ENCODE measurements around the gene RAP1A.
A peak's percentile ranks its signal among the peaks of the same experiment; 100 is the strongest.
"Not testable (repeated sequence)": the region's sequence is repeated elsewhere in the genome, so short reads cannot be mapped to it uniquely, and the experiment has no call there.

RAP1A gene

GRCh38 chr1:111621050-111621449 lies 1.5 kb downstream of the RAP1A start:
- Histone ChIP-seq H3K27ac (ENCODE audit: low read depth, low read length) (peak overlapping the region; percentile 84), H3K36me3 (ENCODE audit: control insufficient read depth, insufficient read depth, low read length) (no peaks in the 10 kb centered on the region), H3K9ac (ENCODE audit: low read length) (peak overlapping the region; percentile 66), H3K4me1 (ENCODE audit: control insufficient read depth, insufficient read depth, low read length) (peaks cover 21% of the 10 kb centered on the region), H3K4me3 (ENCODE audit: low read length) (peak overlapping the region; percentile 96), H3K27me3 (ENCODE audit: control insufficient read depth, insufficient read depth, low read length) (no peaks in the 10 kb centered on the region)

- Histone ChIP-seq H3K9ac (ENCODE audit: low read length) (no peak overlapping the region), H3K36me3 (ENCODE audit: control insufficient read depth, insufficient read depth, low read length) (no peaks in the 10 kb centered on the region), H3K27me3 (ENCODE audit: control insufficient read depth, insufficient read depth, low read length) (no peaks in the 10 kb centered on the region), H3K27ac (ENCODE audit: low read depth, low read length) (peak overlapping the region; percentile 84), H3K4me3 (ENCODE audit: low read length) (peak overlapping the region; percentile 3), H3K4me1 (ENCODE audit: control insufficient read depth, insufficient read depth, low read length) (peaks cover 25% of the 10 kb centered on the region)
Observed at GRCh38 chr1:111622166-111622565, 2.6 kb downstream of the RAP1A start.

- Histone ChIP-seq H3K27ac (ENCODE audit: low read depth, low read length) (no peak overlapping the region), H3K36me3 (ENCODE audit: control insufficient read depth, insufficient read depth, low read length) (no peaks in the 10 kb centered on the region), H3K27me3 (ENCODE audit: control insufficient read depth, insufficient read depth, low read length) (no peaks in the 10 kb centered on the region), H3K9ac (ENCODE audit: low read length) (no peak overlapping the region), H3K4me3 (ENCODE audit: low read length) (no peak overlapping the region), H3K4me1 (ENCODE audit: control insufficient read depth, insufficient read depth, low read length) (peaks cover 30% of the 10 kb centered on the region)
Observed at GRCh38 chr1:111624382-111624781, 4.8 kb downstream of the RAP1A start.

GRCh38 chr1:111625276-111625675 lies 5.7 kb downstream of the RAP1A start:
- no peaks in the 10 kb centered on the region for H3K27me3 ChIP-seq (ENCODE audit: control insufficient read depth, insufficient read depth, low read length)
- H3K36me3 ChIP-seq (ENCODE audit: control insufficient read depth, insufficient read depth, low read length) = no peaks in the 10 kb centered on the region
- H3K4me1 ChIP-seq (ENCODE audit: control insufficient read depth, insufficient read depth, low read length) = peaks cover 30% of the 10 kb centered on the region
- H3K4me3 ChIP-seq (ENCODE audit: low read length) = no peak overlapping the region
- H3K9ac ChIP-seq (ENCODE audit: low read length) = no peak overlapping the region
- H3K27ac ChIP-seq (ENCODE audit: low read depth, low read length) = no peak overlapping the region

GRCh38 chr1:111628153-111628552 lies 8.6 kb downstream of the RAP1A start:
- peak overlapping the region; percentile 4 for H3K27ac ChIP-seq (ENCODE audit: low read depth, low read length)
- peaks cover 26% of the 10 kb centered on the region for H3K4me1 ChIP-seq (ENCODE audit: control insufficient read depth, insufficient read depth, low read length)
- H3K36me3 ChIP-seq (ENCODE audit: control insufficient read depth, insufficient read depth, low read length) = no peaks in the 10 kb centered on the region
- H3K9ac ChIP-seq (ENCODE audit: low read length) = no peak overlapping the region
- H3K4me3 ChIP-seq (ENCODE audit: low read length) = no peak overlapping the region
- no peaks in the 10 kb centered on the region for H3K27me3 ChIP-seq (ENCODE audit: control insufficient read depth, insufficient read depth, low read length)

- Histone ChIP-seq H3K27me3 (ENCODE audit: control insufficient read depth, insufficient read depth, low read length) (no peaks in the 10 kb centered on the region), H3K27ac (ENCODE audit: low read depth, low read length) (no peak overlapping the region), H3K9ac (ENCODE audit: low read length) (no peak overlapping the region), H3K36me3 (ENCODE audit: control insufficient read depth, insufficient read depth, low read length) (no peaks in the 10 kb centered on the region), H3K4me1 (ENCODE audit: control insufficient read depth, insufficient read depth, low read length) (peaks cover 26% of the 10 kb centered on the region), H3K4me3 (ENCODE audit: low read length) (no peak overlapping the region)
Observed at GRCh38 chr1:111629190-111629954, 9.8 kb downstream of the RAP1A start.

GRCh38 chr1:111630567-111630966 lies 11.0 kb downstream of the RAP1A start:
- peak overlapping the region; percentile 0 for H3K27ac ChIP-seq (ENCODE audit: low read depth, low read length)
- H3K27me3 ChIP-seq (ENCODE audit: control insufficient read depth, insufficient read depth, low read length) = no peaks in the 10 kb centered on the region
- H3K4me1 ChIP-seq (ENCODE audit: control insufficient read depth, insufficient read depth, low read length) = peaks cover 19% of the 10 kb centered on the region
- H3K9ac ChIP-seq (ENCODE audit: low read length) = no peak overlapping the region
- no peaks in the 10 kb centered on the region for H3K36me3 ChIP-seq (ENCODE audit: control insufficient read depth, insufficient read depth, low read length)
- no peak overlapping the region for H3K4me3 ChIP-seq (ENCODE audit: low read length)

GRCh38 chr1:111631502-111631901 lies 11.9 kb downstream of the RAP1A start:
- H3K27ac ChIP-seq (ENCODE audit: low read depth, low read length) = no peak overlapping the region

GRCh38 chr1:111632771-111633170 lies 13.2 kb downstream of the RAP1A start:
- H3K4me3 ChIP-seq (ENCODE audit: low read length); H3K9ac ChIP-seq (ENCODE audit: low read length); H3K27me3 ChIP-seq (ENCODE audit: control insufficient read depth, insufficient read depth, low read length); H3K36me3 ChIP-seq (ENCODE audit: control insufficient read depth, insufficient read depth, low read length); H3K27ac ChIP-seq (ENCODE audit: low read depth, low read length): not testable (repeated sequence)
- H3K4me1 ChIP-seq (ENCODE audit: control insufficient read depth, insufficient read depth, low read length) = peaks cover 15% of the 10 kb centered on the region

More at GRCh38 chr1:111631502-111631901, 11.9 kb downstream of the RAP1A start:
- peaks cover 21% of the 10 kb centered on the region for H3K4me1 ChIP-seq (ENCODE audit: control insufficient read depth, insufficient read depth, low read length)
- H3K9ac ChIP-seq (ENCODE audit: low read length) = no peak overlapping the region
- no peak overlapping the region for H3K4me3 ChIP-seq (ENCODE audit: low read length)
- H3K36me3 ChIP-seq (ENCODE audit: control insufficient read depth, insufficient read depth, low read length) = no peaks in the 10 kb centered on the region
- H3K27me3 ChIP-seq (ENCODE audit: control insufficient read depth, insufficient read depth, low read length) = no peaks in the 10 kb centered on the region

GRCh38 chr1:111633736-111634247 lies 14.2 kb downstream of the RAP1A start:
- peaks cover 17% of the 10 kb centered on the region for H3K4me1 ChIP-seq (ENCODE audit: control insufficient read depth, insufficient read depth, low read length)
- no peaks in the 10 kb centered on the region for H3K36me3 ChIP-seq (ENCODE audit: control insufficient read depth, insufficient read depth, low read length)
- H3K4me3 ChIP-seq (ENCODE audit: low read length) = no peak overlapping the region
- H3K27me3 ChIP-seq (ENCODE audit: control insufficient read depth, insufficient read depth, low read length) = no peaks in the 10 kb centered on the region
- H3K9ac ChIP-seq (ENCODE audit: low read length) = no peak overlapping the region
- no peak overlapping the region for H3K27ac ChIP-seq (ENCODE audit: low read depth, low read length)

- H3K4me3 ChIP-seq (ENCODE audit: low read length) = no peak overlapping the region
- H3K4me1 ChIP-seq (ENCODE audit: control insufficient read depth, insufficient read depth, low read length) = peaks cover 14% of the 10 kb centered on the region
- no peaks in the 10 kb centered on the region for H3K27me3 ChIP-seq (ENCODE audit: control insufficient read depth, insufficient read depth, low read length)
- no peak overlapping the region for H3K9ac ChIP-seq (ENCODE audit: low read length)
- H3K36me3 ChIP-seq (ENCODE audit: control insufficient read depth, insufficient read depth, low read length) = no peaks in the 10 kb centered on the region
- peak overlapping the region; percentile 14 for H3K27ac ChIP-seq (ENCODE audit: low read depth, low read length)
Observed at GRCh38 chr1:111635324-111636009, 15.9 kb downstream of the RAP1A start.

- H3K4me1 ChIP-seq (ENCODE audit: control insufficient read depth, insufficient read depth, low read length) = peaks cover 6% of the 10 kb centered on the region
- no peaks in the 10 kb centered on the region for H3K27me3 ChIP-seq (ENCODE audit: control insufficient read depth, insufficient read depth, low read length)
- H3K36me3 ChIP-seq (ENCODE audit: control insufficient read depth, insufficient read depth, low read length) = no peaks in the 10 kb centered on the region
- no peak overlapping the region for H3K9ac ChIP-seq (ENCODE audit: low read length)
- H3K27ac ChIP-seq (ENCODE audit: low read depth, low read length) = no peak overlapping the region
- H3K4me3 ChIP-seq (ENCODE audit: low read length) = no peak overlapping the region
Observed at GRCh38 chr1:111638320-111638719, 18.7 kb downstream of the RAP1A start.

All from rectal smooth muscle tissue (tissue), 1 donor.